Measurements from ENCODE around the gene KIAA1614.
"Not testable (repeated sequence)": the region's sequence is repeated elsewhere in the genome, so short reads cannot be mapped to it uniquely, and the experiment has no call there.

The KIAA1614 gene

GRCh38 chr1:180946541-180947498 is 34.1 kb downstream of the KIAA1614 start:
- DNase-seq = no peak

GRCh38 chr1:180947499-180947885 is 34.8 kb downstream of the KIAA1614 start:
- DNase-seq = no peak

DNA sequence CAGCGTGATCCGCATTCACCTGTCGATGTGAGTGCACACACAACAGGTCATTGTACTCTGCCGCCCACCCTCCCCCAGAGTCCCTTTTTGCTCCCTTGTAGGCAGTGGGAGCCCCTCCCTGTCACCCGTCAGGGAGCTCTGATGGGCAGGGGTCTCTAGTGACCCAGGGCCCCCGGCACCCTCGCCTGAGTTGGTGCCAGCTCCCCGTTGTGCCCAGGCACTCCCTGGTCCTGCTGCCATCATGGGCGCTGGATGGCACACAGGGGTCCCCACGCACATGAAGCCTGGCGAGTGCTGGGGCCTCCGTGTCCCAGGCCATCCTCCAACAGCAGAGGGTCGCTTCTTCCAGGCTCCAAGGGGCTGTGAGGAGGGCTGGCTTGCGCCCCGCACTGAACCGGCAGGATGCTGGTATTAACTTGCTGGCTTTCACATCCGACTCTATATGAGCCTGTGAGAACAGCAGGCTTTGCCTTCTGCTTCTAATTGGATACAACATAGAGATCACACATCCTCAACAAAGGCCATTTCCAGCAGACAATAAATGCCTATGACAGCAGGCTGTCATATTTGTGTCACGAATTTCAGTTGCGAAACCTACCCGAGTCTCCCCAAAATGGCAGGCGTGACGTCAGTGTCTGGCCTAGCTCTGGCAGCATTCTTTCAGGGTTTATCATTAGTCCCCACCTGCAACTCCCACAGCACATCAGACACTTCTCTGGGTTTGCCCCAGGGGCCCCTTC is 35.4 kb downstream of the KIAA1614 start:
- DNase-seq = no peak

DNA sequence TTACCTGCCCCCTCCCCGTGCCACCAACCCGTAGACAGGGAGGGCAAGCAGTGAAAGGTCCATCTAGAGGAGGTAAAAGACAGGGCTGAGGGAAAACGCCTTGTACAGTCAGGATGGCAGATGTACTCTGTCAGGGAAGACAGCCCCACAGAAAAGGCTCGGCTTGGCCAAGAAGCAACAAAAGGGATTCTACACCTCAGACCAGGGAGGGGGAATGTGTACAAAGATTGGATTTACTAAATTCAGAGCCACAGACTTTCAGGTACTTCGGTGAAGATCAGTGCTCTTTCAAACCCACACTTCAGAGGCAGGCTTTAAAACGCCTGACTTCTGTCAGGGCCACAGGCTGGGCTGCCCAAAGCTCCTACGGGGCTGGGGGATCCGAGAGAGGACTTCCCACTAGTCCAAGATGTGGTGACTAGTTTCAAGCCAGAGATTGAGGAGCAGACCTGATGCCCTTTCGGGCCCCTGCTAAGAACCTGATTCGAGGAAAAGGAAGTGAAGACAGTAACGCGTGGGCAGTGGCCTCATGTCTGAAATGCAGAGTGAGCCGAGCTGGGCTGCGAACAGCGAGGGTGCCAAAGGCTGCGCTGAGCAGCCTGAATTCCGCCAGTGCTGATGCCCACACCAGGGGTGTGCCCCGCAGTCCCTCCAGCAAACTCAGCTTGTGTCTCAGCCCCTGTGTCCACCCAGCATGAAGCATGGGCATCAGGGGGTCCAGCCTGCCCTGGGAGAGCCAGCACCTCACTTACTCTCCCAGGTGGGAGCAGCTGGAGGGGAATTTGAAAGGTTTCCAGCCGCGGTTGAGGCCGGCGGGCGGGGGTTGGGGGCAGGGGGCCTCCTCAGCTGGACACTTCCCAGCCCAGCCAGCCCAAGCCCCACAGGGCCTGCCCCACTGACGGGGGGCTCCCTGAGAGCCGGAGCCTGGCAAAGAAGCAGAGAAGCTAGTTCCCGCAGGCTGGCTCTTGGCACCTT is 36.2 kb downstream of the KIAA1614 start:
- no peak for DNase-seq

- no peak for DNase-seq
These were observed 36.9 kb downstream of the KIAA1614 start for GRCh38 chr1:180949616-180950000.

DNA sequence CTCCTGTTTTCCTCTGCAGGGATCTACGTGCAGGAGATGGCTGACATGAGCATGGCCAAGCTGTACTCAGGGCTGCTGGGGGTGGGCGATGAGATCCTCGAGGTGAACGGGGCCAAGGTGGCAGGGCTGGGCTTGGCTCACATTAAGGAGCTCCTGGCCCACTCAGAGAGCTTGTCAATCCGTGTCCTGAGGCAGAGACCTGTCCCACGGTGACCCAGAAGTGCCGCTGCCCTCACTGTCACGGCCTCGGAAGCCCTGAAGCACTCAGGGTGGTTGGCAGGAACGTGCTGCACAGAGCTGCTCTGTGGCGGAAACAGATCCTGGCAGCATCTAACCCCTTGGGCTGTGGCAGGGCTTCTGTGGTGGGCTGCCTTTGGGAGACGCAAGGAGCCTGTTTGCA is 37.6 kb downstream of the KIAA1614 start:
- DNase-seq = no peak

DNA sequence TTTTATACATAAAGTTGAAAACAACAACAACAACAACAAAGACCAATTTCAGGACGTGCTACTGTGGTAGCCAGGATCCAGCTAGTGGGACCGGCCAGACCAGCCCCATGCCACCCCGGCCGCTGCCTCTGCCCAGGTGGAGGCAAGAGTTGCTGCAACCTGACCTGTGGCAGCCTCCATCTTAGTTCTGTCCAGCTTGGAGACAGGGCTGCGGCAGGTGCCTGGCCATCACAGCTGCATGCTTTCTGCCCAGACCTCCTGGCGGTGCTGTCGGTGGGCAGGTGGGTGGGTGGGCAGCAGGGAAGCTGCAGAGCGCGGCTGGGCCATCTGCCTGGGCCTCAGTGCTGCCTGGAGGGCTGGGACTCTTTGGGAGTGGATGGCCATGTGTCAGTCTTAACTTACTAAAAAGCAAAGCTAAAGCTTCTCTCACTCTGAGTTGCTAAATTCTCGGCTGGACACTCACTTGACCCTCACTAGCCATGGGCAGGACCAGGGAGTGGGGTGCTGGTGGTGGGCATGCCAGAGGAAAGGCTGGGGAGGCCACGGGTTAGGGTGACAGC is 38.6 kb downstream of the KIAA1614 start:
- DNase-seq = no peak

DNA sequence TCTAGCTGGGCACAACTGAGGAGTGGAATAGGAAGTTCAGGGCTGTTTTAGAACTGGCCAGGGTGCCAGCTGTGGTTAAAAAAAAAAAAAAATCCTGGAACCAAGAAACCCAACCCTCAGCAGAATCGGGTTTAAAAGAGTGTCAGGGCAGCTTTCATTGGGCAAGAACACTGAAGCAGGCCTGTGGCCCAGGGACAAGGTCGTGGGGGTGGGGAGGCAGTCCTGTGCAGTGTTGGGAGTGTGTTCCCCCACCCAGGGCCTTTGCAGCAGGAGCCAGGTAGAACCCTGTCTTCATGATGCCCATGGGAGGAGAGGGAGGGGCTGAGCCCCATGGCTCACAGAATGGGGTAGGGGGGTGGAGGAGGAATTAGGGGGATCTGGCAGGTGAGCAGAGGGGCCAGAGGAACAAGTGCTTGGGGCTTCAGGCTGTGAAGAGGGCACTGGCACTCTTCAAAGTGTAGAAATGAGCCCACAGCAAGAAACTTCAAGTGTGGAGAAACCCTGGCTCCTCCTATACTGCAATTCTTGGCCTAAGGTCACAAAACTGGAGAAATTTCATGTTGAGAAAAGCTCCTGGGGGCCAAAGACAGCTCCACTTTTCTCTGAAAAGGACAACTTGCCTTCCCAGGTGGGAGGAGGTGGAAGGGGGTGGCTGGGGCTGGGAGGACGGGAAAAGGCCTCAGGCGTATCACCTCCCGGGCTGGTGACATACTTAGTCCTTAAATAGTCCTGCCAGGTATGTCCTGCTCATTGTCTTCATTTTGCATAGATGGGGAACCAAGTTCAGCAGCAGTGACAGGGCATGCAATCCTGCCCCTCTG is 39.3 kb downstream of the KIAA1614 start:
- no peak for DNase-seq

DNA sequence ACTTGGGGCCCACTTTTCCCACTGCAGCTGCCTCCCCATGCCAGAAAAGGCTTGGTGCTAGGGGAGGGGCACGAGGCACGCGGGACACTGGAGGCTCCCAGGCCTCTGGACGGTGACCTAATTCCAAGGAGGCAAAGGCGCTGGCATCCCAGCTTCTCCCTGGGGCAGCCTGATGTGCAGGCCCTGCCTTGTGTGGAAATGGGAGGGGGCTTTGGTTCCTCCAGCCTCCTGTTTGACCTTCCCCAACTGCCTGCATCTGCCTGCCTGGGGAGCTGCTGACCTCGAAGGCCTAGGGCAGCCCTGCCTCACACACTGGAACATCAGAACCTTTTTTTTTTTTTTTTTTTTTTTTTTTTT is 39.9 kb downstream of the KIAA1614 start:
- DNase-seq = no peak

GRCh38 chr1:180953291-180954004 is 40.8 kb downstream of the KIAA1614 start:
- peak; percentile 44 for DNase-seq

GRCh38 chr1:180954005-180954800 is 41.5 kb downstream of the KIAA1614 start:
- DNase-seq = peak; percentile 85

GRCh38 chr1:180954801-180955165 is 42.1 kb downstream of the KIAA1614 start:
- DNase-seq = no peak

DNA sequence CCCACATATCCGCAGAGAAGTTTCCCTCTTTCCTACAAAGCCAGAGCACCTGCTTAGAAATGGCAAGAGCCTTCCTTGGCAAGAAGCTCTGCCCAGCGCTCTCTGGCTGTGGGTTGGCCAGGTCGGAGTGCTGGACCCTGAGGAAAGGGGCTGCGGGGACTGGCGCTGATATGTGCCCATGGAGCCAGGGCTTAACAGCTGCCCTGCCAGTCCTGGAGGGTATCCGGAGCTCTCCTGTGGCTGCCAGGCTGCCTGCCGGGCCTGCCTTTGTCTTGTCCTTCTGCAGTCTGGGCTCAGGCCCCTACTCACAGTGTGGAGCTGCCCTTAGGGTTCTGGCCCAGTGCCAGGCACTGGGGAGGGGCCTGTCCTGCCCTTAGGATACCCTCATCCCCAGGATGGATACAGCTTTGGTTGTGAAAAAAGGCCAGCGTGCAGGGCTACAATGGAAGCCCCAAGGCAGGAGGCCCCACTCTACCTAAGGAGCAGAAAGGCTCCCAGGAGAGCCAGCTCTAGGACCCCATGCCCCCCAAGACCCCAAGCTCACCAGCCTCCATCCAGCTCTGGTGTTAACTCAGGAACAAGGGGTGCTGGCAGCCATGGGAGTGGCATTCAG is 43.4 kb downstream of the KIAA1614 start:
- no peak for DNase-seq

GRCh38 chr1:180959620-180960019 is 46.9 kb downstream of the KIAA1614 start:
- not testable (repeated sequence) for DNase-seq

GRCh38 chr1:180961622-180962021 is 48.9 kb downstream of the KIAA1614 start:
- DNase-seq = no peak

DNA sequence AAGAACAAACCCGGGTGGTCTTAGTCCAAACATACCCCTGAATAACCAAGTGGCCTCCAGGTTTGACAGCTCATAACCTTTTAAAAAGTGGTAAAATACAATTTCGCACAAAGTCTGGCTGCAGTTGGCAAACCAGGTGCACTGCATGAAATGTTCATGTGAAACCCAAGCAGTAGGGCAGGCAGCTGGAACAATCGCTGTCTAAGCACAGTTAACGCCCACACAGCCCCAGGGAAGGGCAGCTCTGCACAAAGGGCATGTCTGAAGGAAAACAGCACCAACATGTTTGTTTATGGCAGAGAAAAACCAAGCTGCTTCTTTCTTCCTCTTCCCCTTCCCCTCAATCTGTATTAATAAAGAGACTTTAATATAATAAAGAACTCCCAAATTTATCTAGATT is 49.5 kb downstream of the KIAA1614 start:
- DNase-seq = no peak

DNA sequence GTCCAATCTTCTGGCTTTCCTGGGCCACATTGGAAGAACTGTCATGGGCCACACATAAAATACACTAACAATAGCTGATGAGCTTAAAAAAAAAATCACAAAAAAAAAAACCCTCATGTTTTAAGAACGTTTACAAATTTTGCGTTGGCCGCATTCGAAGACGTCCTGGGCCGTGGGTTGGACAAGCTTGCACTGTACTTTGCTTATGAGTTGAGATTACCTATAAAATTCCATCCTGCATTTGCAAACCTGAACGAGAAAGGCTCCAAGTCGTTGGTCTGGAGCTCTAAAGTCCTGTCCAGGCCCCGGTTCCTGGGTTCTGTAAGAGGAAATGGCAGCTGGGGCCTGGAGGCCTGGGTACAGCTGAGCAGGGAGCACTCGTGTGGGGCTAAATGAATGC is 51.4 kb downstream of the KIAA1614 start:
- no peak for DNase-seq

- DNase-seq = no peak
These were observed 51.9 kb downstream of the KIAA1614 start for GRCh38 chr1:180964595-180964994.

GRCh38 chr1:180966312-180966711 is 53.6 kb downstream of the KIAA1614 start:
- DNase-seq = no peak

Measured in hematopoietic multipotent progenitor cell treated with erythropoietin and hydrocortisone succinate and interleukin-3 and kit ligand, for 4 days (in vitro differentiated cells).